ENCODE data around the gene SRRM4. TPM values are rescaled to one million over a fixed set of nuclear protein-coding genes. Genes with fewer than 3 reads are reported as not detected.

The SRRM4 gene
- polyA plus RNA-seq, 1 donor (not counting 4 experiments of a cell fraction or from before 2014, with no cell fraction given), result not detected

DNA sequence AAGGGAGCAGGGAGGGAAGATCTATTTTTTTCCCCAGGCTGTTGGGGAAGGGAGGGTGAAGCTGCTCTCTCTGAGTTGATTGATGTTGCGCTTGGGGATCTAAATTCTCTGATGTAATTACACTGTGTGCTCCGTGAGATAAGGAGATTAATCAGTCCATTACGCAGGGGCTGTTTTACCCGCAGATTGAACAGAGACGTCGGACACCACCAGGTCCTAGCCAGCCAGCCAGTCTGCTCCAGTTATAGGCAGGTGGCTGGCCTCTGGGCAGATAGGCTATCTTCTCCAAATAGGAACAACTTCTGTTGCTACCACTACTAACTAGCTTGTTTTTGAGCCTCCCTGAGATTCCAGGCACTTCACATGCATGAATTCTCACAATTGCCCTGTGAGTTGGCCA, 91.1 kb downstream of the SRRM4 start:
- Histone ChIP-seq H3K27me3 (ENCODE audit: control insufficient read depth, extremely low read depth, insufficient read depth, low read length) (no peaks in the 10 kb centered on the region), H4K20me1 (ENCODE audit: control insufficient read depth, extremely low read depth, insufficient read depth, low read length) (no peaks in the 10 kb centered on the region), H2AFZ (ENCODE audit: control insufficient read depth, low read length) (no peak overlapping the region), H3K9me1 (ENCODE audit: control insufficient read depth, extremely low read depth, insufficient read depth, low read length) (no peaks in the 10 kb centered on the region), H3K9ac (ENCODE audit: control insufficient read depth, extremely low read depth, insufficient read depth, low read length) (no peak overlapping the region), H3K79me2 (ENCODE audit: control insufficient read depth, insufficient read depth, low read length) (no peaks in the 10 kb centered on the region), H3K4me2 (ENCODE audit: control insufficient read depth, extremely low read depth, insufficient read depth, low read depth, low read length) (no peak overlapping the region), H3K4me3 (ENCODE audit: control insufficient read depth in 2 of 3, extremely low read depth in 1 of 3, insufficient read depth in 2 of 3, low read depth in 1 of 3, low read length in 3 of 3) (no peak overlapping the region), H3K4me1 (ENCODE audit: control insufficient read depth, extremely low read depth, insufficient read depth, low read length) (no peaks in the 10 kb centered on the region), H3K9me3 (ENCODE audit: control insufficient read depth, low read depth, low read length) (peaks cover 9% of the 10 kb centered on the region), H3K36me3 (ENCODE audit: control insufficient read depth in 2 of 2, extremely low read depth in 1 of 2, insufficient read depth in 2 of 2, low read length in 2 of 2) (no peaks in the 10 kb centered on the region), H3K27ac (ENCODE audit: control insufficient read depth, insufficient read depth, low read length) (no peak overlapping the region)
- dilution Hi-C loops (cut with MboI; ENCODE audit: extremely low pct_ligation_motif_present, low sequenced_read_pairs), result no loop called here
- no peak for FAIRE-seq
- no peak for TF ChIP-seq EZH2 (IDR thresholded peaks at IDR 0.05; ENCODE audit: low read length)
- TF ChIP-seq, protein P1, sequence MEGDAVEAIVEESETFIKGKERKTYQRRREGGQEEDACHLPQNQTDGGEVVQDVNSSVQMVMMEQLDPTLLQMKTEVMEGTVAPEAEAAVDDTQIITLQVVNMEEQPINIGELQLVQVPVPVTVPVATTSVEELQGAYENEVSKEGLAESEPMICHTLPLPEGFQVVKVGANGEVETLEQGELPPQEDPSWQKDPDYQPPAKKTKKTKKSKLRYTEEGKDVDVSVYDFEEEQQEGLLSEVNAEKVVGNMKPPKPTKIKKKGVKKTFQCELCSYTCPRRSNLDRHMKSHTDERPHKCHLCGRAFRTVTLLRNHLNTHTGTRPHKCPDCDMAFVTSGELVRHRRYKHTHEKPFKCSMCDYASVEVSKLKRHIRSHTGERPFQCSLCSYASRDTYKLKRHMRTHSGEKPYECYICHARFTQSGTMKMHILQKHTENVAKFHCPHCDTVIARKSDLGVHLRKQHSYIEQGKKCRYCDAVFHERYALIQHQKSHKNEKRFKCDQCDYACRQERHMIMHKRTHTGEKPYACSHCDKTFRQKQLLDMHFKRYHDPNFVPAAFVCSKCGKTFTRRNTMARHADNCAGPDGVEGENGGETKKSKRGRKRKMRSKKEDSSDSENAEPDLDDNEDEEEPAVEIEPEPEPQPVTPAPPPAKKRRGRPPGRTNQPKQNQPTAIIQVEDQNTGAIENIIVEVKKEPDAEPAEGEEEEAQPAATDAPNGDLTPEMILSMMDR (optimal IDR thresholded peaks at IDR 0.05 in 1 of 3, IDR thresholded peaks at IDR 0.05 in 1 of 3, conservative IDR thresholded peaks at IDR 0.05 in 1 of 3; ENCODE audit: extremely low read depth in 1 of 3, insufficient read depth in 2 of 3, low read length in 3 of 3), result no peak
- DNase-seq (ENCODE audit: low read depth, low spot score), result no peak

DNA sequence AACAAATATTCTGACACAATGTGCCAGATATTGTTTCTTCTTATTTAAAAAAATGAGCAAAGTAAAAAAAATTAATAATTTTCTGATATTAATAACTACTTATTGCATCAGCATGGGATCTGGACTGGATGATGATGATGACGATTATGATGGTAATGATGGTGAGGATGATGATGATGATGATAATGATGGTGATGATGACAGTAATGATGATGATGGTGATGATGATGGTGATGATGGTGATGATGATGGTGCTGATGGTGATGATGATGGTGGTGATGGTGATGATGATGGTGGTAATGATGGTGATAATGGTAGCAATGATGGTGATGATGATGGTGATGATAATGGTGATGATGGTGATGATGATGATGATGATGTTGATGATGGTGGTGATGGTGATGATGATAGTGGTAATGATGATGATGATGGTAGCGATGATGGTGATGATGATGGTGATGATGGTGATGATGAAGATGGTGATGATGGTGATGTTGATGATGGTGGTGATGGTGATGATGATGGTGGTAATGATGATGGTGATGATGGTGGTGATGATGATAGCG, 94.0 kb downstream of the SRRM4 start:
- Histone ChIP-seq H3K9me1 (ENCODE audit: control insufficient read depth, extremely low read depth, insufficient read depth, low read length) (no peaks in the 10 kb centered on the region), H3K9me3 (ENCODE audit: control insufficient read depth, low read depth, low read length) (peaks cover 9% of the 10 kb centered on the region), H2AFZ (ENCODE audit: control insufficient read depth, low read length) (no peak overlapping the region), H3K4me1 (ENCODE audit: control insufficient read depth, extremely low read depth, insufficient read depth, low read length) (no peaks in the 10 kb centered on the region), H3K27me3 (ENCODE audit: control insufficient read depth, extremely low read depth, insufficient read depth, low read length) (no peaks in the 10 kb centered on the region), H3K4me3 (ENCODE audit: control insufficient read depth in 2 of 3, extremely low read depth in 1 of 3, insufficient read depth in 2 of 3, low read depth in 1 of 3, low read length in 3 of 3) (no peak overlapping the region), H3K4me2 (ENCODE audit: control insufficient read depth, extremely low read depth, insufficient read depth, low read depth, low read length) (no peak overlapping the region), H3K9ac (ENCODE audit: control insufficient read depth, extremely low read depth, insufficient read depth, low read length) (no peak overlapping the region), H3K79me2 (ENCODE audit: control insufficient read depth, insufficient read depth, low read length) (no peaks in the 10 kb centered on the region), H3K27ac (ENCODE audit: control insufficient read depth, insufficient read depth, low read length) (no peak overlapping the region), H3K36me3 (ENCODE audit: control insufficient read depth in 2 of 2, extremely low read depth in 1 of 2, insufficient read depth in 2 of 2, low read length in 2 of 2) (no peaks in the 10 kb centered on the region), H4K20me1 (ENCODE audit: control insufficient read depth, extremely low read depth, insufficient read depth, low read length) (no peaks in the 10 kb centered on the region)
- TF ChIP-seq, protein P1 (optimal IDR thresholded peaks at IDR 0.05 in 1 of 3, IDR thresholded peaks at IDR 0.05 in 1 of 3, conservative IDR thresholded peaks at IDR 0.05 in 1 of 3; ENCODE audit: extremely low read depth in 1 of 3, insufficient read depth in 2 of 3, low read length in 3 of 3), result no peak
- TF ChIP-seq EZH2 (IDR thresholded peaks at IDR 0.05; ENCODE audit: low read length), result no peak
- DNase-seq (ENCODE audit: low read depth, low spot score) (no peak), FAIRE-seq (no peak)
- dilution Hi-C loops (cut with MboI; ENCODE audit: extremely low pct_ligation_motif_present, low sequenced_read_pairs), result no loop called here

Data from keratinocyte (primary cell).